Lower lobe of right lung (tissue), 2 donors: ENCODE measurements around the gene KCNV2. TPM values are rescaled to one million over a fixed set of nuclear protein-coding genes. Genes with fewer than 3 reads are reported as not detected.

Experiments used
- ATAC-seq, 2 donors: fragments of 200-7000 bp; cut with Tn5 transposase; one replicate each; pipeline ENCODE4 v1.9.1; 2020 to 2022; ENCODE audit warnings: mild to moderate bottlenecking in 2 of 2, moderate library complexity in 2 of 2
- DNase-seq: peaks from one replicate; pipeline ENCODE4 v3.0.0-alpha.2; 2020
- H3K27ac ChIP-seq: fragments of 200-600 bp; one replicate; pipeline ENCODE4 v1.8.0; 2022
- H3K27me3 ChIP-seq: fragments of 200-600 bp; one replicate; pipeline ENCODE4 v1.8.0; 2022; ENCODE audit warnings: low read depth
- H3K36me3 ChIP-seq: fragments of 200-600 bp; one replicate; pipeline ENCODE4 v1.8.0; 2022; ENCODE audit warnings: mild to moderate bottlenecking
- H3K4me1 ChIP-seq: fragments of 200-600 bp; one replicate; pipeline ENCODE4 v1.8.0; 2022
- H3K4me3 ChIP-seq: fragments of 200-600 bp; one replicate; pipeline ENCODE4 v1.8.0; 2022; ENCODE audit warnings: mild to moderate bottlenecking
- H3K9me3 ChIP-seq: fragments of 200-600 bp; one replicate; pipeline ENCODE4 v1.8.0; 2022
- CTCF ChIP-seq: fragments of 200-600 bp; IDR thresholded peaks from one replicate; pipeline ENCODE4 v1.8.0; 2022; ENCODE audit warnings: antibody characterized with exemption, mild to moderate bottlenecking
- intact Hi-C: fragments of 100-400 bp; cut with DNase I; formaldehyde crosslinking; loops from one replicate; pipeline ENCODE4 v1.11.0; 2022
- total RNA-seq: library from RNA; stranded (reverse); fragmentation: NEBNext Ultra II Directional; extraction: Animal tissue kit (Norgen Biotek cat#: 25700); gene quantifications from one replicate; pipeline ENCODE4 v1.2.1, GENCODE V29; 2021
- donor health status: DM: no; HTN: yes; CAD: no; lungs with severe emphysema.

The KCNV2 gene
- total RNA-seq, 1 donor from 2014 or later = not detected

GRCh38 chr9:2729721-2730120 is 12.4 kb downstream of the KCNV2 start:
- TF ChIP-seq CTCF = no peak
- H3K36me3 ChIP-seq = no peaks in the 10 kb centered on the region
- intact Hi-C loops = no loop called here
- peaks cover 7% of the 10 kb centered on the region for H3K4me1 ChIP-seq
- H3K9me3 ChIP-seq = no peaks in the 10 kb centered on the region
- H3K27ac ChIP-seq = no peak overlapping the region
- no peak for DNase-seq
- H3K27me3 ChIP-seq = no peaks in the 10 kb centered on the region
- ATAC-seq = no peak
- H3K4me3 ChIP-seq = no peak overlapping the region

- no peak overlapping the region for H3K27ac ChIP-seq
- no peak overlapping the region for H3K4me3 ChIP-seq
- no peak for ATAC-seq
- no peaks in the 10 kb centered on the region for H3K9me3 ChIP-seq
- no peaks in the 10 kb centered on the region for H3K36me3 ChIP-seq
- no peak for DNase-seq
- intact Hi-C loops = no loop called here
- TF ChIP-seq CTCF = no peak
- no peaks in the 10 kb centered on the region for H3K27me3 ChIP-seq
- peaks cover 7% of the 10 kb centered on the region for H3K4me1 ChIP-seq
These were observed 13.7 kb downstream of the KCNV2 start for GRCh38 chr9:2730971-2731370.

- Histone ChIP-seq H3K27ac (no peak overlapping the region), H3K36me3 (no peaks in the 10 kb centered on the region), H3K4me3 (no peak overlapping the region), H3K4me1 (peaks cover 7% of the 10 kb centered on the region), H3K9me3 (no peaks in the 10 kb centered on the region), H3K27me3 (no peaks in the 10 kb centered on the region)
- intact Hi-C loops = no loop called here
- TF ChIP-seq CTCF = no peak
- ATAC-seq = no peak
- DNase-seq = no peak
These were observed 15.2 kb downstream of the KCNV2 start for GRCh38 chr9:2732492-2732891.

GRCh38 chr9:2740616-2741015 is 23.3 kb downstream of the KCNV2 start:
- H3K36me3 ChIP-seq = no peaks in the 10 kb centered on the region
- no peaks in the 10 kb centered on the region for H3K9me3 ChIP-seq
- ATAC-seq = no peak
- H3K27ac ChIP-seq = no peak overlapping the region
- no peaks in the 10 kb centered on the region for H3K27me3 ChIP-seq
- intact Hi-C loops = no loop called here
- TF ChIP-seq CTCF = no peak
- no peak for DNase-seq
- no peaks in the 10 kb centered on the region for H3K4me1 ChIP-seq
- no peak overlapping the region for H3K4me3 ChIP-seq

- ATAC-seq (no peak), DNase-seq (no peak)
- H3K36me3 ChIP-seq = no peaks in the 10 kb centered on the region
- H3K4me3 ChIP-seq = no peak overlapping the region
- TF ChIP-seq CTCF = no peak
- no peak overlapping the region for H3K27ac ChIP-seq
- no peaks in the 10 kb centered on the region for H3K9me3 ChIP-seq
- H3K4me1 ChIP-seq = no peaks in the 10 kb centered on the region
- no peaks in the 10 kb centered on the region for H3K27me3 ChIP-seq
- intact Hi-C loops = no loop called here
These were observed 24.3 kb downstream of the KCNV2 start for GRCh38 chr9:2741441-2742158.
